ENCODE results near the gene DEGS2. TPM values are rescaled to one million over a fixed set of nuclear protein-coding genes. Genes with fewer than 3 reads are reported as not detected.
A peak's percentile ranks its signal among the peaks of the same experiment; 100 is the strongest.
"Not testable (repeated sequence)": the region's sequence is repeated elsewhere in the genome, so short reads cannot be mapped to it uniquely, and the experiment has no call there.

DEGS2 gene
- total RNA-seq: 0.49 and 2.7 TPM in 2 replicates
- 1.2 and 1.3 TPM in 2 replicates for polyA plus RNA-seq

GRCh38 chr14:100159094-100159864, at the start of gene DEGS2:
TSS of gene DEGS2 (minus strand) at chr14:100159645. CDS start at chr14:100159587, 58 bp downstream.
- Histone ChIP-seq H3K27ac (no peak within 1 kb of the TSS), H3K27me3 (peaks cover 85% of the 10 kb centered on the region), H3K4me1 (ENCODE audit: low read depth) (no peaks in the 10 kb centered on the region), H3K36me3 (no peaks in the 10 kb centered on the region), H3K4me3 (peak within 1 kb of the TSS; percentile 15), H3K9me3 (ENCODE audit: low read depth) (no peaks in the 10 kb centered on the region)
- DNase-seq (ENCODE audit: low read depth in 1 of 2, low spot score in 1 of 2): peak in 1 of 2 donors; percentile 54
- TF ChIP-seq, protein P1, sequence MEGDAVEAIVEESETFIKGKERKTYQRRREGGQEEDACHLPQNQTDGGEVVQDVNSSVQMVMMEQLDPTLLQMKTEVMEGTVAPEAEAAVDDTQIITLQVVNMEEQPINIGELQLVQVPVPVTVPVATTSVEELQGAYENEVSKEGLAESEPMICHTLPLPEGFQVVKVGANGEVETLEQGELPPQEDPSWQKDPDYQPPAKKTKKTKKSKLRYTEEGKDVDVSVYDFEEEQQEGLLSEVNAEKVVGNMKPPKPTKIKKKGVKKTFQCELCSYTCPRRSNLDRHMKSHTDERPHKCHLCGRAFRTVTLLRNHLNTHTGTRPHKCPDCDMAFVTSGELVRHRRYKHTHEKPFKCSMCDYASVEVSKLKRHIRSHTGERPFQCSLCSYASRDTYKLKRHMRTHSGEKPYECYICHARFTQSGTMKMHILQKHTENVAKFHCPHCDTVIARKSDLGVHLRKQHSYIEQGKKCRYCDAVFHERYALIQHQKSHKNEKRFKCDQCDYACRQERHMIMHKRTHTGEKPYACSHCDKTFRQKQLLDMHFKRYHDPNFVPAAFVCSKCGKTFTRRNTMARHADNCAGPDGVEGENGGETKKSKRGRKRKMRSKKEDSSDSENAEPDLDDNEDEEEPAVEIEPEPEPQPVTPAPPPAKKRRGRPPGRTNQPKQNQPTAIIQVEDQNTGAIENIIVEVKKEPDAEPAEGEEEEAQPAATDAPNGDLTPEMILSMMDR (IDR thresholded peaks at IDR 0.05; ENCODE audit: low read depth, low read length): no peak

DNA sequence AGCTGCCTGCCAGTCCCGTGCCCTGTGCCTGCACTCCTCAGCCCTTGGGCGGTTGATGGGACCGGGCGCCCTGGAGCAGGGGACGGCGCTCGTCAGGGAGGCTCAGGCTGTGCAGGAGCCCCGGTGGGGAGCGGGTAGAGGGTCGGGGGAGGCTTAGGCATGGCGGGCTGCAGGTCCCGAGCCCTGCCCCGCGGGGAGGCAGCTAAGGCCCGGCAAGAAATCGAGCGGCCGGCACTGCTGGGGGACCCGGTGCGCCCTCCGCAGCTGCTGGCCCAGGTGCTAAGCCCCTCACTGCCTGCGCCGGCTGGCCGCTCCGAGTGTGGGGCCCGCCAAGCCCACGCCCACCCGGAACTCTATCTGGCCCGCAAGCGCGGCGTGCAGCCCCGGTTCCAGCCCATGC, 48.7 kb upstream of the DEGS2 start:
- not testable (repeated sequence) for H3K4me3 ChIP-seq; H3K9me3 ChIP-seq (ENCODE audit: low read depth); H3K4me1 ChIP-seq (ENCODE audit: low read depth)

GRCh38 chr14:100207588-100207987, 48.1 kb upstream of the DEGS2 start:
- H3K4me3 ChIP-seq; H3K36me3 ChIP-seq; DNase-seq (ENCODE audit: low read depth in 1 of 2, low spot score in 1 of 2); H3K4me1 ChIP-seq (ENCODE audit: low read depth); H3K27me3 ChIP-seq; H3K9me3 ChIP-seq (ENCODE audit: low read depth); H3K27ac ChIP-seq: not testable (repeated sequence)

More for the DNA sequence above, 48.7 kb upstream of the DEGS2 start:
- not testable (repeated sequence) for H3K36me3 ChIP-seq; H3K27me3 ChIP-seq; H3K27ac ChIP-seq; DNase-seq (ENCODE audit: low read depth in 1 of 2, low spot score in 1 of 2)

GRCh38 chr14:100204835-100205167, 45.4 kb upstream of the DEGS2 start:
- not testable (repeated sequence) for DNase-seq (ENCODE audit: low read depth in 1 of 2, low spot score in 1 of 2); H3K27ac ChIP-seq; H3K36me3 ChIP-seq; H3K4me3 ChIP-seq; H3K9me3 ChIP-seq (ENCODE audit: low read depth); H3K27me3 ChIP-seq; H3K4me1 ChIP-seq (ENCODE audit: low read depth)

- H3K4me1 ChIP-seq (ENCODE audit: low read depth): peaks cover 4% of the 10 kb centered on the region
- TF ChIP-seq, protein P1 (IDR thresholded peaks at IDR 0.05; ENCODE audit: low read depth, low read length): no peak
These were observed 44.8 kb upstream of the DEGS2 start for GRCh38 chr14:100203962-100204834.

DNA sequence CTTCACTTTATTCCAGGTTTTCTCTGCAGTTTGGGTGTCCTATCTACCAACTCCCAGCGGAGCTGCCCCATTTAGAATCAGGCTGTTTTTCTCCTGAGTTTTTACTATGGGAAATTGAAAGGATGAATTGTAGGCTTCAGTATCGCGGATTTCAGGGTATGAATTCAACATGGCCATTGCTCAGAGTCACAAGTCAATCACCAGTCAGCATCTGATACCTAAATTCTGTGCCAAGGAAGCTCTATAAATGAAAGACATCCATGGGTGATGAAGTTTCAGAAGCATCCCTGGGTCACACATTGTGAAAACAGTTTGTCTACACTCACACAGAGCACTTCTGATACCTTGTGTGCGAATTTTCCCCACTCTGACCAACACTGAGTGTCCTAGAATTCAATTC, 43.7 kb upstream of the DEGS2 start:
- no peaks in the 10 kb centered on the region for H3K9me3 ChIP-seq (ENCODE audit: low read depth)
- no peaks in the 10 kb centered on the region for H3K27me3 ChIP-seq

More at GRCh38 chr14:100203962-100204834, 44.8 kb upstream of the DEGS2 start:
- no peaks in the 10 kb centered on the region for H3K27me3 ChIP-seq
- H3K36me3 ChIP-seq: no peaks in the 10 kb centered on the region
- DNase-seq (ENCODE audit: low read depth in 1 of 2, low spot score in 1 of 2): peak in 1 of 2 donors; percentile 36
- H3K27ac ChIP-seq: peak overlapping the region; percentile 38
- H3K9me3 ChIP-seq (ENCODE audit: low read depth): no peaks in the 10 kb centered on the region
- no peak overlapping the region for H3K4me3 ChIP-seq

More for the DNA sequence above, 43.7 kb upstream of the DEGS2 start:
- no peak for DNase-seq (ENCODE audit: low read depth in 1 of 2, low spot score in 1 of 2)
- H3K4me1 ChIP-seq (ENCODE audit: low read depth): peaks cover 4% of the 10 kb centered on the region
- H3K36me3 ChIP-seq: no peaks in the 10 kb centered on the region
- TF ChIP-seq, protein P1 (IDR thresholded peaks at IDR 0.05; ENCODE audit: low read depth, low read length): no peak
- H3K27ac ChIP-seq: no peak overlapping the region
- H3K4me3 ChIP-seq: no peak overlapping the region

All from cardiac muscle cell (in vitro differentiated cells and primary cell).